Neural cell (in vitro differentiated cells): ENCODE measurements around the gene MAML2.

ENCODE experiments used
- CTCF ChIP-seq: fragments of 450-650 bp; IDR thresholded peaks from 2 replicates; pipeline ENCODE4 v1.5.1; 2014; ENCODE audit warnings: antibody characterized with exemption, mild to moderate bottlenecking, moderate library complexity; ENCODE audit not compliant: poor library complexity, severe bottlenecking
- EP300 ChIP-seq: fragments of 450-650 bp; conservative IDR thresholded peaks from 2 replicates; pipeline ENCODE4 v1.6.1; 2014; ENCODE audit warnings: antibody characterized with exemption, mild to moderate bottlenecking, moderate library complexity; ENCODE audit not compliant: poor library complexity, severe bottlenecking
- EZH2 ChIP-seq: fragments of 200-600, 300-800 bp; shearing (Covaris generic), sonication (generic); IDR thresholded peaks from 2 replicates; pipeline ENCODE4 v1.6.1; 2014; ENCODE audit warnings: antibody characterized with exemption, low read length, borderline replicate concordance, mild to moderate bottlenecking; ENCODE audit not compliant: insufficient read depth, poor library complexity, severe bottlenecking
- MXI1 ChIP-seq: fragments of 450-650 bp; conservative IDR thresholded peaks from 2 replicates; pipeline ENCODE4 v1.6.1; 2014; ENCODE audit warnings: antibody characterized with exemption, mild to moderate bottlenecking; ENCODE audit not compliant: poor library complexity, severe bottlenecking
- POLR2AphosphoS5 ChIP-seq: IDR thresholded peaks from 2 replicates; pipeline ENCODE4 v1.6.1; 2012
- RAD21 ChIP-seq: fragments of 450-650 bp; conservative IDR thresholded peaks from 2 replicates; pipeline ENCODE4 v1.6.1; 2014; ENCODE audit warnings: antibody characterized with exemption, mild to moderate bottlenecking, moderate library complexity
- SMC3 ChIP-seq: fragments of 450-650 bp; conservative IDR thresholded peaks from 2 replicates; pipeline ENCODE4 v1.6.1; 2014; ENCODE audit warnings: antibody characterized with exemption, mild to moderate bottlenecking, moderate library complexity; ENCODE audit not compliant: poor library complexity
- TAF1 ChIP-seq: IDR thresholded peaks from 2 replicates; pipeline ENCODE4 v1.6.1; 2012; ENCODE audit warnings: low read depth
- TF ChIP-seq, protein P1 (sequence below): IDR thresholded peaks from 2 replicates; pipeline ENCODE4 v1.6.1; 2012; ENCODE audit warnings: borderline replicate concordance

DNA sequence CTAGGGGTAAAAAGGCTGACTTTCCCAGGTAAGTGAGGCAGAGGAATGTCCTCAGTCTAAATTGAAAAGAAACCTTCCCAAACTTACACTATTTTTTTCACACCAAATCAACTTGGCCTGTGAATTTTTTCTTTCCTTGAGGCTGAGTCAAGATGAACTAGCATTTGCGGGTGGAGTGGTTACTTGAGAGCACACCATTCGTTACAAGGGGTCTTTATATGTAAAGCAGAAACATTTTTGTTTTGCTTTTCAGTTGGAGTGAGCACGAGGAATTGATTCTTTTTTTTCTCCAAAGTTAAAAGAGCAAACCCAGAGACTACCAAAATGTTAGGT lies 36.4 kb downstream of the MAML2 start:
- TF ChIP-seq CTCF = no peak
- TF ChIP-seq RAD21 = no peak
- TF ChIP-seq TAF1 = no peak
- no peak for TF ChIP-seq EP300
- TF ChIP-seq MXI1 = no peak
- no peak for TF ChIP-seq EZH2
- no peak for TF ChIP-seq POLR2AphosphoS5
- TF ChIP-seq, protein P1, sequence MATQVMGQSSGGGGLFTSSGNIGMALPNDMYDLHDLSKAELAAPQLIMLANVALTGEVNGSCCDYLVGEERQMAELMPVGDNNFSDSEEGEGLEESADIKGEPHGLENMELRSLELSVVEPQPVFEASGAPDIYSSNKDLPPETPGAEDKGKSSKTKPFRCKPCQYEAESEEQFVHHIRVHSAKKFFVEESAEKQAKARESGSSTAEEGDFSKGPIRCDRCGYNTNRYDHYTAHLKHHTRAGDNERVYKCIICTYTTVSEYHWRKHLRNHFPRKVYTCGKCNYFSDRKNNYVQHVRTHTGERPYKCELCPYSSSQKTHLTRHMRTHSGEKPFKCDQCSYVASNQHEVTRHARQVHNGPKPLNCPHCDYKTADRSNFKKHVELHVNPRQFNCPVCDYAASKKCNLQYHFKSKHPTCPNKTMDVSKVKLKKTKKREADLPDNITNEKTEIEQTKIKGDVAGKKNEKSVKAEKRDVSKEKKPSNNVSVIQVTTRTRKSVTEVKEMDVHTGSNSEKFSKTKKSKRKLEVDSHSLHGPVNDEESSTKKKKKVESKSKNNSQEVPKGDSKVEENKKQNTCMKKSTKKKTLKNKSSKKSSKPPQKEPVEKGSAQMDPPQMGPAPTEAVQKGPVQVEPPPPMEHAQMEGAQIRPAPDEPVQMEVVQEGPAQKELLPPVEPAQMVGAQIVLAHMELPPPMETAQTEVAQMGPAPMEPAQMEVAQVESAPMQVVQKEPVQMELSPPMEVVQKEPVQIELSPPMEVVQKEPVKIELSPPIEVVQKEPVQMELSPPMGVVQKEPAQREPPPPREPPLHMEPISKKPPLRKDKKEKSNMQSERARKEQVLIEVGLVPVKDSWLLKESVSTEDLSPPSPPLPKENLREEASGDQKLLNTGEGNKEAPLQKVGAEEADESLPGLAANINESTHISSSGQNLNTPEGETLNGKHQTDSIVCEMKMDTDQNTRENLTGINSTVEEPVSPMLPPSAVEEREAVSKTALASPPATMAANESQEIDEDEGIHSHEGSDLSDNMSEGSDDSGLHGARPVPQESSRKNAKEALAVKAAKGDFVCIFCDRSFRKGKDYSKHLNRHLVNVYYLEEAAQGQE = no peak
- no peak for TF ChIP-seq SMC3
